ENCODE measurements around the gene CEPT1.

Gene CEPT1

DNA sequence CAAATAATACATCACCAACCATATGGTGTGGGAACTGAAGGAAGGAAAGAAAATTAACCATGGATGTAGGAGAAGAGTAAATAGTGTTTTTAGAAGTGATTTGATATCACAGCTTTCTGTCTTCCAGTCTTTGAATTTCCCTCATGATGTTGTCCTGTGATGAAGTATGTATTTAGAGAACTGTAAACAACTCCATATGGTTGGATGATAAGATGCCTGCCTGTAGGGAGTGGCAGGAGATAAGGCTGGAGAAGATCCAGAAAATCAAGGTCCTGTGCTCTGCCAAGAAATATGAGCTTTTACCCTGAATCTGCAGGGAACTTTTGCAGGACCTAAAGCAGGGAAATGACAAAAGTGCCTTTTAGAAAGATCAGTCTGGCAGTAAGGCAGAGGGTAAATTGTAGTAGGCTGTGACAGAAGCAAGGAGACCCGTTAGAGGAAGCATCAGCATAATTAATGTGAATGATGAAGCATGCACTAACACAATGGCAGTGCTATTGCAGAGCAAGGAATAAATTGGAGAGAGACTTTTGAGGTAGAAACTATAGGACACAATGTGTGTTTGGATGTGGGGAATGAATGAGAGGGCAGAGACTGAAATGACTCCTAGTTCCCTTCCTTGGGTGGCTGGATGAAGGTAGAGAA, 21.9 kb downstream of the CEPT1 start:
- TF ChIP-seq CTCF (IDR thresholded peaks at IDR 0.05; ENCODE audit: low read depth, low read length) = no peak
- no peak for DNase-seq (ENCODE audit: low read depth, low spot score)
- in situ Hi-C loops (cut with HindIII; ENCODE audit: low sequenced_read_pairs) = no loop called here
- H3K4me3 ChIP-seq (ENCODE audit: low read depth, low read length) = no peak overlapping the region

DNA sequence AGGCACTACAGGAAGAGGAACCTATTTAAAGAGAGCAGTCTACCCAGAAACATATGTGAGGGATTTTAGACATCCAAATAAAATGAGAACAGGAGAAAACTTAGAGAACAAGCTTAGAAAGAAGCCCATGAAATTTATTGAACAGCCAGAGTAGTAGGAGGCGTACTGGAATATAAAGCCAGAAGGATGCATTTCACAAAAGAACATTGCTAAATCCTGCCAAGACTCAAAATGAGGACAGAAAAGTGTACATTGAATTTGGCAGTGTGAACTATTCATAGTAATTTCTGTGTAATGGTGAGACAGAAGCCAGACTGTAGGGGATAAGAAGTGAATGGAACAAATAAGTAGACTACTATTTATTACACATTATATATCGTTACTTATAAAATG, 22.5 kb downstream of the CEPT1 start:
- no peak for DNase-seq (ENCODE audit: low read depth, low spot score)
- TF ChIP-seq CTCF (IDR thresholded peaks at IDR 0.05; ENCODE audit: low read depth, low read length) = no peak
- no peak overlapping the region for H3K4me3 ChIP-seq (ENCODE audit: low read depth, low read length)
- in situ Hi-C loops (cut with HindIII; ENCODE audit: low sequenced_read_pairs) = no loop called here

DNA sequence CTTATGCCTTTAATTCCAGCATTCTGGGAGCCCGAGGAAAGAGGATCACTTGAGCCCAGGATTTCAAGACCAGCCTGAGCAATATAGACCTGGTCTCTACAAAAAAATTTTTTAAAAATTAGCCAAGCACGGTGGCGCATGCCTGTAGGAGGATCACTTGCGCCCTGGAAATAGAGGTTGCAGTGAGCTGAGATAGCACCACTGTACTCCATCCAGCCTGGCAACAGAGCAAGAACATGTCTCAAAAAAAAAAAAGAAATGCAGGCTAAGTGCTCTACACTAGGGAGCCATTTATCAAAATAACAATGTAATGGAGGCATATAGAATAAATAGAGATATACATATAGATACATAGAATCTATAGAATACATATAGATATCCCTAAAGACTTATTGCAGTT, 23.3 kb downstream of the CEPT1 start:
- DNase-seq (ENCODE audit: low read depth, low spot score) = no peak

DNA sequence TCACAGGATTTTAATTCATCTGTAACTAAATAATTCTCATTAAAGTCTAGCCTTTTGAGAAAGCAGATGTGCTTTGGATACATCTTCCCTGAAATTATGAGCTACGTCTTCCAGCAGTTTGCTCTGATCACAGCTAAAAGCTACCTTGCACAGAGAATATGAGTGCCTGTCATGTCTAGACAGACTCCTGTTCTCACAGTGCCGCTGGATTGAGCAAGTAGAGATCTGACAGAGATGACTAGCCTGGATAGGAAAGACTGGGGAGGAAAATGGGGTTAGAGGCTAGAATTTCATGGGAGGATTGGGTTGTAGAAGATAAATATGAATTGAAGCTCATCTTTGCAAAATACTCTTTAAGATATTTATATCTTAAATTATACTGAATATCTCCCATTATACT, 24.1 kb downstream of the CEPT1 start:
- TF ChIP-seq CTCF (IDR thresholded peaks at IDR 0.05; ENCODE audit: low read depth, low read length) = no peak
- in situ Hi-C loops (cut with HindIII; ENCODE audit: low sequenced_read_pairs) = no loop called here
- no peak for DNase-seq (ENCODE audit: low read depth, low spot score)
- H3K4me3 ChIP-seq (ENCODE audit: low read depth, low read length) = no peak overlapping the region

More for the DNA sequence above, 23.3 kb downstream of the CEPT1 start:
- no peak overlapping the region for H3K4me3 ChIP-seq (ENCODE audit: low read depth, low read length)
- in situ Hi-C loops (cut with HindIII; ENCODE audit: low sequenced_read_pairs) = no loop called here
- TF ChIP-seq CTCF (IDR thresholded peaks at IDR 0.05; ENCODE audit: low read depth, low read length) = no peak

DNA sequence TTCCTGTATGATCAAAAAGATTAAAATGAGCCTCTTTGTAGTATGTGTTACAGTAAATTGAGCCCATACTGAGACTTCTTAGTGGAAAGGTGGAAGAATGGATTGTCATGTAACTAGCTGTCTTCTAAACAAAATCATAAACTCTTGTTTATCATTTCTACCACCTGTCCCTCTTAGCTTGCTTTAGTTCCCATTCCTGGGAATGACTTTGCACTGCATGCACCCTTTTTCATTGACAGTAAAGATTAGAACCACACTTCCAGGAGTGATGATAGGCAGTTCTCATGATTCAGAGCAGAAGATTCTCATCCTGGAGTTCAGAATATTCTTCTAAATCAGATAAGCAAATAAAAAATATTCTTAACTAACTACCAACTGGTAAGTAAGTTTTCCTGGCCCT, 32.4 kb downstream of the CEPT1 start:
- no peak overlapping the region for H3K4me3 ChIP-seq (ENCODE audit: low read depth, low read length)
- TF ChIP-seq CTCF (IDR thresholded peaks at IDR 0.05; ENCODE audit: low read depth, low read length) = no peak
- in situ Hi-C loops (cut with HindIII; ENCODE audit: low sequenced_read_pairs) = no loop called here
- no peak for DNase-seq (ENCODE audit: low read depth, low spot score)

DNA sequence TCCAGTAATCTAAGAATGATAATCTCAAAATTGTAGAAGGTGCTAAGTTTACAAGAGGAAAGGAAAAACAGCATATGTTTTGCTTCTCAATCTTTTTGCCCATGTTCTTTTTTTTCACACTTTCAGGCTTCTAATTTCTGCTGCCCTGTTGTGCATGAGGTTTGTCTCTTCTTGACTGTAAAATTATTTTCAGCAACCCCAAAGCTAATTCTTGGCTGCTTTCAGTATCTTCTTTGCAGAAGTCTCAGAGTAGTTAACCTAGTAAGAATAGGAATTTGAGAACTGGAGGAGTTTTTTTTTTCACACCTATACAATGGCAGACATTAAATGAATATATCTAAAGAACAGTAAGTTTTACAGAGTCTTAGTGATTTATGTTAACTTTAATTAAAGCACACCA, 34.0 kb downstream of the CEPT1 start:
- DNase-seq (ENCODE audit: low read depth, low spot score) = no peak
- no peak overlapping the region for H3K4me3 ChIP-seq (ENCODE audit: low read depth, low read length)
- no peak for TF ChIP-seq CTCF (IDR thresholded peaks at IDR 0.05; ENCODE audit: low read depth, low read length)
- in situ Hi-C loops (cut with HindIII; ENCODE audit: low sequenced_read_pairs) = no loop called here

DNA sequence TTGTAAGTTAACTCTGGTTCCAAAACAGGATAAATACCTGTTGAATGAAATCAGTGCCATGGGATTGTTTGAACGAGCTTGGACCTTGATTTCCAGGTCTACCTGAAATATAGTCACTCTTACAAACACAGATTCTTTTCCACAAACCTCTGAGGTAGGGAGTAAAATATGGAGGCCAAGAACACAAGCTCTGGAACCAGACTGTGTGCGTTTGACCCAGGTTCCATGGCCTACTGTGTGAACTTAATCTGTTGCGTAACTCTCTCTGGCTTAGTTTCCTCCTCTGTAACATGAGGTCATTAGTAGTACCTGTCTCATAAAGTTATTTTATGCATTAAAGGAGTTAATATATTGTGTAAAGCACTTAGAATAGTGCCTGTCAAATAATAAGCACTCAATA, 35.3 kb downstream of the CEPT1 start:
- in situ Hi-C loops (cut with HindIII; ENCODE audit: low sequenced_read_pairs) = no loop called here
- no peak for TF ChIP-seq CTCF (IDR thresholded peaks at IDR 0.05; ENCODE audit: low read depth, low read length)
- H3K4me3 ChIP-seq (ENCODE audit: low read depth, low read length) = no peak overlapping the region
- no peak for DNase-seq (ENCODE audit: low read depth, low spot score)

All from astrocyte of the spinal cord (primary cell).